Prostate gland (tissue), 2 donors: ENCODE measurements around the gene NR6A1. TPM values are rescaled to one million over a fixed set of nuclear protein-coding genes. Genes with fewer than 3 reads are reported as not detected.

Experiments used
- DNase-seq: peaks from one replicate; pipeline ENCODE4 v3.0.0-alpha.2; 2019; ENCODE audit warnings: low spot score
- H3K27ac ChIP-seq, 2 donors: fragments of 200-600 bp; sonication (generic); 2 replicates each; pipeline ENCODE4 v1.5.1; 2017 to 2019
- H3K27me3 ChIP-seq: fragments of 200-600 bp; sonication (generic); replicated peaks from 2 replicates; pipeline ENCODE4 v1.5.1; 2019; ENCODE audit not compliant: insufficient read depth
- H3K36me3 ChIP-seq, 2 donors: fragments of 200-600 bp; sonication (generic); 1 replicate in 1 of 2; 2 replicates in 1 of 2; pipeline versions ENCODE4 v1.5.1 to v1.8.1; 2017 to 2019
- H3K4me1 ChIP-seq: fragments of 200-600 bp; sonication (generic); replicated peaks from 2 replicates; pipeline ENCODE4 v1.5.1; 2019
- H3K4me3 ChIP-seq, 2 donors: fragments of 200-600 bp; sonication (generic); 2 replicates each; pipeline ENCODE4 v1.5.1; 2017 to 2019
- H3K9me3 ChIP-seq: fragments of 200-600 bp; sonication (generic); 2 replicates; pipeline ENCODE4 v1.5.1; 2017
- CTCF ChIP-seq, 4 experiments: fragments of 200-600 bp in 2 of 4; fragments of 450-650 bp in 2 of 4; sonication (generic) in 2 of 4; IDR thresholded peaks; 1 replicate in 3 of 4; 2 replicates in 1 of 4; pipeline ENCODE4 v1.5.1; 2016 to 2019; ENCODE audit warnings: antibody characterized with exemption in 4 of 4, mild to moderate bottlenecking in 2 of 4, moderate library complexity in 2 of 4
- POLR2A ChIP-seq: fragments of 450-650 bp; IDR thresholded peaks from one replicate; pipeline ENCODE4 v1.6.1; 2016; ENCODE audit warnings: antibody characterized with exemption, mild to moderate bottlenecking
- POLR2AphosphoS5 ChIP-seq: sonication (generic); formaldehyde crosslinking; IDR thresholded peaks from one replicate; pipeline ENCODE4 v1.6.1; 2017; ENCODE audit warnings: antibody characterized with exemption
- WGBS: methylation state at CpG from one replicate; pipeline ENCODE4 v1.1.5; 2018; 5-methylcytosine and 5-hydroxymethylcytosine counted together
- intact Hi-C: fragments of 100-400 bp; cut with DNase I; formaldehyde crosslinking; loops from one replicate; pipeline ENCODE4 v1.14.2; 2022
- total RNA-seq, 2 donors: library from RNA; depleted of rRNA; stranded (reverse); fragments of >200 nt; gene quantifications; one replicate each; pipeline ENCODE4 v1.1.0, GENCODE V29; 2016

Gene NR6A1
- total RNA-seq, 2 donors from 2014 or later, result 1.3 to 53.7 TPM

- no peak for DNase-seq
- H3K4me1 ChIP-seq, result no peaks in the 10 kb centered on the region
- H3K36me3 ChIP-seq, result no peaks in the 10 kb centered on the region
- H3K9me3 ChIP-seq, result no peaks in the 10 kb centered on the region
- WGBS, result 49% methylated on average over 3 of the region's 3 CpGs
- H3K27ac ChIP-seq, result no peak overlapping the region
- no peak for TF ChIP-seq POLR2A
- no peak for TF ChIP-seq CTCF (IDR thresholded peaks at IDR 0.05)
- no peak for TF ChIP-seq POLR2AphosphoS5
- H3K4me3 ChIP-seq, result no peak overlapping the region
- intact Hi-C loops, result no loop called here
- H3K27me3 ChIP-seq, result no peaks in the 10 kb centered on the region
Observed at GRCh38 chr9:124694414-124695279, 76.5 kb downstream of the NR6A1 start.

GRCh38 chr9:124693403-124693802 lies 77.7 kb downstream of the NR6A1 start:
- TF ChIP-seq POLR2A (no peak), POLR2AphosphoS5 (no peak), CTCF (IDR thresholded peaks at IDR 0.05) (no peak)

GRCh38 chr9:124688238-124688904 lies 82.7 kb downstream of the NR6A1 start:
- no peak for DNase-seq
- H3K9me3 ChIP-seq, result no peaks in the 10 kb centered on the region
- TF ChIP-seq CTCF (IDR thresholded peaks at IDR 0.05) (no peak), POLR2AphosphoS5 (no peak), POLR2A (no peak)
- intact Hi-C loops, result no loop called here
- no peak overlapping the region for H3K27ac ChIP-seq
- H3K27me3 ChIP-seq, result no peaks in the 10 kb centered on the region
- no peaks in the 10 kb centered on the region for H3K4me1 ChIP-seq
- 94% methylated on average over 6 of the region's 6 CpGs for WGBS
- H3K4me3 ChIP-seq, result no peak overlapping the region
- no peaks in the 10 kb centered on the region for H3K36me3 ChIP-seq

More at GRCh38 chr9:124693403-124693802, 77.7 kb downstream of the NR6A1 start:
- Histone ChIP-seq H3K36me3 (no peaks in the 10 kb centered on the region), H3K9me3 (no peaks in the 10 kb centered on the region), H3K4me3 (no peak overlapping the region), H3K4me1 (no peaks in the 10 kb centered on the region), H3K27me3 (no peaks in the 10 kb centered on the region), H3K27ac (no peak overlapping the region)
- intact Hi-C loops, result no loop called here
- no peak for DNase-seq
- WGBS, result 98% methylated on average over 3 of the region's 3 CpGs

GRCh38 chr9:124686918-124687317 lies 84.2 kb downstream of the NR6A1 start:
- Histone ChIP-seq H3K9me3 (no peaks in the 10 kb centered on the region), H3K4me1 (no peaks in the 10 kb centered on the region), H3K36me3 (no peaks in the 10 kb centered on the region), H3K27ac (no peak overlapping the region), H3K27me3 (no peaks in the 10 kb centered on the region), H3K4me3 (no peak overlapping the region)
- 92% methylated on average over 2 of the region's 2 CpGs for WGBS
- no peak for TF ChIP-seq CTCF (IDR thresholded peaks at IDR 0.05)
- DNase-seq, result no peak
- intact Hi-C loops, result no loop called here
